Mesendoderm (in vitro differentiated cells): Measurements from ENCODE around the gene UBE2J2. TPM values are rescaled to one million over a fixed set of nuclear protein-coding genes. Genes with fewer than 3 reads are reported as not detected.

Experiments
- DNase-seq: peaks from one replicate; pipeline ENCODE4 v3.0.0; 2013
- H2AK5ac ChIP-seq: 2 replicates; pipeline ENCODE4 v1.6.1; 2013; ENCODE audit warnings: low read length, inconsistent platforms
- H2BK120ac ChIP-seq: 2 replicates; pipeline ENCODE4 v1.6.1; 2013; ENCODE audit warnings: low read depth, mild to moderate bottlenecking, low read length, moderate library complexity, mixed read lengths
- H2BK15ac ChIP-seq: replicated peaks from 2 replicates; pipeline ENCODE4 v1.6.1; 2013; ENCODE audit warnings: low read depth, mild to moderate bottlenecking, moderate library complexity
- H2BK5ac ChIP-seq: 2 replicates; pipeline ENCODE4 v1.6.1; 2013; ENCODE audit warnings: low read length, inconsistent platforms
- H3K18ac ChIP-seq: 2 replicates; pipeline ENCODE4 v1.6.1; 2013; ENCODE audit warnings: mild to moderate bottlenecking, low read length, mixed read lengths
- H3K23ac ChIP-seq: one replicate; pipeline ENCODE4 v1.6.1; 2013; ENCODE audit warnings: low read length
- H3K27ac ChIP-seq: 2 replicates; pipeline ENCODE4 v1.5.1; 2013; ENCODE audit warnings: low read depth, mild to moderate bottlenecking, inconsistent platforms, low read length, moderate library complexity
- H3K27me3 ChIP-seq: 2 replicates; pipeline ENCODE4 v1.6.1; 2013; ENCODE audit warnings: low read length, control low read depth, mild to moderate bottlenecking, inconsistent platforms; ENCODE audit not compliant: insufficient read depth, poor library complexity
- H3K36me3 ChIP-seq: 2 replicates; pipeline ENCODE4 v1.6.1; 2013; ENCODE audit warnings: low read length, inconsistent platforms; ENCODE audit not compliant: control insufficient read depth, insufficient read depth
- H3K4ac ChIP-seq: one replicate; pipeline ENCODE4 v1.6.1; 2013; ENCODE audit warnings: low read depth, mild to moderate bottlenecking, low read length, moderate library complexity
- H3K4me1 ChIP-seq: 2 replicates; pipeline ENCODE4 v1.6.1; 2013; ENCODE audit warnings: low read depth, low read length, inconsistent platforms; ENCODE audit not compliant: control insufficient read depth
- H3K4me2 ChIP-seq: 2 replicates; pipeline ENCODE4 v1.6.1; 2013; ENCODE audit warnings: low read length
- H3K4me3 ChIP-seq: 2 replicates; pipeline ENCODE4 v1.5.1; 2013; ENCODE audit warnings: mild to moderate bottlenecking, low read length
- H3K56ac ChIP-seq: one replicate; pipeline ENCODE4 v1.6.1; 2013; ENCODE audit warnings: low read length
- H3K79me1 ChIP-seq: 2 replicates; pipeline ENCODE4 v1.6.1; 2013; ENCODE audit warnings: low read length, inconsistent platforms
- H3K79me2 ChIP-seq: 2 replicates; pipeline ENCODE4 v1.6.1; 2013; ENCODE audit warnings: mild to moderate bottlenecking, low read length; ENCODE audit not compliant: control insufficient read depth, insufficient read depth
- H3K9ac ChIP-seq: 2 replicates; pipeline ENCODE4 v1.6.1; 2013; ENCODE audit warnings: low read length, inconsistent platforms
- H4K5ac ChIP-seq: one replicate; pipeline ENCODE4 v1.6.1; 2013; ENCODE audit warnings: low read length
- H4K8ac ChIP-seq: one replicate; pipeline ENCODE4 v1.6.1; 2013; ENCODE audit warnings: low read depth, mild to moderate bottlenecking, control low read depth, low read length, moderate library complexity
- WGBS: extraction: QIAGEN DNeasy Blood & Tissue Kit; methylation state at CpG from one replicate; pipeline ENCODE4 v1.1.7; 2013; ENCODE audit warnings: low lambda C conversion rate, missing lambda C conversion rate; ENCODE audit not compliant: insufficient coverage; ENCODE audit errors: extremely low coverage; 5-methylcytosine and 5-hydroxymethylcytosine counted together
- polyA plus RNA-seq, 2 experiments: library from polyadenylated mRNA; stranded (reverse); fragments of 200-250 nt; gene quantifications; one replicate each; pipeline ENCODE4 v1.2.3, GENCODE V29; 2013

The UBE2J2 gene
- 48.5 TPM for polyA plus RNA-seq (2013, experiment 1 of 2)
- polyA plus RNA-seq (2013, experiment 2 of 2), result 47.9 TPM

GRCh38 chr1:1273512-1274298, at the start of gene UBE2J2:
UBE2J2 (minus strand) TSS chr1:1273854; CDS start chr1:1267992, 5,862 bp downstream.
- no peak within 1 kb of the TSS for H2BK5ac ChIP-seq
- peak within 1 kb of the TSS; percentile 75 for H3K18ac ChIP-seq
- no peak within 1 kb of the TSS for H3K23ac ChIP-seq
- H2BK120ac ChIP-seq, result no peak within 1 kb of the TSS
- peak within 1 kb of the TSS; percentile 96 for H3K9ac ChIP-seq
- H3K79me2 ChIP-seq, result peaks cover 37% of the 10 kb centered on the region
- H2BK15ac ChIP-seq, result no peak within 1 kb of the TSS
- H4K8ac ChIP-seq, result peak within 1 kb of the TSS; percentile 81
- peak within 1 kb of the TSS; percentile 95 for H3K4me3 ChIP-seq
- peak within 1 kb of the TSS; percentile 74 for H3K4ac ChIP-seq
- no peak within 1 kb of the TSS for H4K5ac ChIP-seq
- peaks cover 1% of the 10 kb centered on the region for H3K36me3 ChIP-seq
- H3K27me3 ChIP-seq, result no peaks in the 10 kb centered on the region
- peak within 1 kb of the TSS; percentile 38 for H2AK5ac ChIP-seq
- peaks cover 26% of the 10 kb centered on the region for H3K79me1 ChIP-seq
- no peak within 1 kb of the TSS for H3K27ac ChIP-seq
- WGBS, result no CpG with 5 or more reads among the region's 105 CpGs
- H3K56ac ChIP-seq, result peak within 1 kb of the TSS; percentile 98
- peak; percentile 93 for DNase-seq
- peak within 1 kb of the TSS; percentile 84 for H3K4me2 ChIP-seq
- H3K4me1 ChIP-seq, result peaks cover 5% of the 10 kb centered on the region

- WGBS, result no CpG with 5 or more reads among the region's 10 CpGs
Observed at GRCh38 chr1:1322952-1323351, 49.3 kb upstream of the UBE2J2 start.

GRCh38 chr1:1322418-1322817, 48.8 kb upstream of the UBE2J2 start:
- Histone ChIP-seq H3K79me1 (peaks cover 26% of the 10 kb centered on the region), H3K23ac (no peak overlapping the region), H2AK5ac (no peak overlapping the region), H3K4me3 (no peak overlapping the region), H3K27me3 (no peaks in the 10 kb centered on the region), H3K18ac (no peak overlapping the region), H4K8ac (no peak overlapping the region), H3K4me1 (no peaks in the 10 kb centered on the region), H2BK120ac (no peak overlapping the region), H3K56ac (no peak overlapping the region), H3K27ac (no peak overlapping the region), H3K4me2 (no peak overlapping the region), H2BK5ac (no peak overlapping the region), H3K36me3 (no peaks in the 10 kb centered on the region), H4K5ac (no peak overlapping the region), H2BK15ac (no peak overlapping the region), H3K9ac (no peak overlapping the region), H3K4ac (no peak overlapping the region), H3K79me2 (peaks cover 41% of the 10 kb centered on the region)
- no peak for DNase-seq
- no CpG with 5 or more reads among the region's 14 CpGs for WGBS

More at GRCh38 chr1:1322952-1323351, 49.3 kb upstream of the UBE2J2 start:
- Histone ChIP-seq H4K5ac (no peak overlapping the region), H3K27ac (no peak overlapping the region), H3K79me2 (peaks cover 41% of the 10 kb centered on the region), H3K18ac (no peak overlapping the region), H3K9ac (no peak overlapping the region), H3K23ac (no peak overlapping the region), H3K79me1 (peaks cover 24% of the 10 kb centered on the region), H2BK120ac (no peak overlapping the region), H3K27me3 (no peaks in the 10 kb centered on the region), H3K4ac (no peak overlapping the region), H3K56ac (no peak overlapping the region), H3K4me3 (no peak overlapping the region), H2AK5ac (no peak overlapping the region), H3K36me3 (no peaks in the 10 kb centered on the region), H3K4me2 (no peak overlapping the region), H4K8ac (no peak overlapping the region), H2BK15ac (no peak overlapping the region), H2BK5ac (no peak overlapping the region), H3K4me1 (no peaks in the 10 kb centered on the region)
- no peak for DNase-seq

GRCh38 chr1:1321477-1321876, 47.8 kb upstream of the UBE2J2 start:
- Histone ChIP-seq H3K9ac (no peak overlapping the region), H2AK5ac (no peak overlapping the region), H2BK5ac (no peak overlapping the region), H3K18ac (no peak overlapping the region), H3K23ac (no peak overlapping the region), H3K79me1 (peaks cover 26% of the 10 kb centered on the region), H3K27me3 (no peaks in the 10 kb centered on the region), H3K4ac (no peak overlapping the region), H3K4me2 (no peak overlapping the region), H3K4me1 (no peaks in the 10 kb centered on the region), H2BK120ac (no peak overlapping the region), H3K56ac (no peak overlapping the region), H4K8ac (no peak overlapping the region), H2BK15ac (no peak overlapping the region), H4K5ac (no peak overlapping the region), H3K27ac (no peak overlapping the region), H3K4me3 (no peak overlapping the region), H3K36me3 (no peaks in the 10 kb centered on the region), H3K79me2 (peaks cover 41% of the 10 kb centered on the region)
- DNase-seq, result no peak
- WGBS, result no CpG with 5 or more reads among the region's 8 CpGs

GRCh38 chr1:1320666-1321448, 47.2 kb upstream of the UBE2J2 start:
- Histone ChIP-seq H2AK5ac (no peak overlapping the region), H3K9ac (no peak overlapping the region), H2BK5ac (no peak overlapping the region), H2BK15ac (no peak overlapping the region), H3K79me2 (peaks cover 41% of the 10 kb centered on the region), H3K79me1 (peaks cover 26% of the 10 kb centered on the region), H4K5ac (no peak overlapping the region), H3K4ac (no peak overlapping the region), H3K18ac (no peak overlapping the region), H3K56ac (no peak overlapping the region), H3K4me1 (no peaks in the 10 kb centered on the region), H3K27me3 (no peaks in the 10 kb centered on the region), H3K27ac (no peak overlapping the region), H2BK120ac (no peak overlapping the region), H4K8ac (no peak overlapping the region), H3K36me3 (no peaks in the 10 kb centered on the region), H3K23ac (no peak overlapping the region), H3K4me3 (no peak overlapping the region), H3K4me2 (no peak overlapping the region)
- WGBS, result no CpG with 5 or more reads among the region's 23 CpGs
- DNase-seq, result no peak
